PC-3 (cell line): ENCODE data around the gene SMIM11. TPM values are rescaled to one million over a fixed set of nuclear protein-coding genes. Genes with fewer than 3 reads are reported as not detected.

Experiments
- ATAC-seq: fragments of 200-7000 bp; cut with Tn5 transposase; 2 replicates; pipeline ENCODE4 v1.9.1; 2020; ENCODE audit warnings: mild to moderate bottlenecking, moderate library complexity
- BruUV-seq: library from RNA; stranded (reverse); fragments of 400-500 nt; replicated peaks from 2 replicates; lab custom pipeline; 2021; lab: Mats Ljungman, UMichigan
- CTCF ChIA-PET: fragments of 300-600 bp; sonication (Branson Sonifier 250); formaldehyde crosslinking; loops from one replicate; lab custom pipeline; 2022; ENCODE audit warnings: antibody characterized with exemption; lab: Charles Lee
- POLR2A ChIA-PET: fragments of 300-600 bp; sonication (Branson Sonifier 250); formaldehyde crosslinking; loops from one replicate; lab custom pipeline; 2022; ENCODE audit warnings: antibody characterized with exemption; ENCODE audit not compliant: unreplicated experiment; lab: Charles Lee
- DNase-seq: peaks from one replicate; pipeline ENCODE4 v3.0.0-alpha.2; 2015
- H2AFZ ChIP-seq: fragments of 300-600 bp; sonication (generic); 2 replicates; pipeline ENCODE4 v1.6.0; 2016; ENCODE audit warnings: antibody characterized with exemption, low read length
- H3F3A ChIP-seq: fragments of 300-600 bp; sonication (generic); one replicate; pipeline ENCODE4 v1.6.0; 2017; ENCODE audit warnings: antibody characterized with exemption, low read length, control low read depth, mild to moderate bottlenecking; ENCODE audit not compliant: unreplicated experiment
- H3K27ac ChIP-seq: fragments of 300-600 bp; sonication (generic); 2 replicates; pipeline ENCODE4 v1.5.1; 2016; ENCODE audit warnings: mild to moderate bottlenecking, low read length
- H3K27me3 ChIP-seq: fragments of 300-600 bp; sonication (generic); 2 replicates; pipeline ENCODE4 v1.6.1; 2016; ENCODE audit warnings: low read length, mixed read lengths
- H3K36me3 ChIP-seq: fragments of 300-600 bp; sonication (generic); 2 replicates; pipeline ENCODE4 v1.6.1; 2016; ENCODE audit warnings: low read depth, mixed run types, low read length, mixed read lengths
- H3K4me1 ChIP-seq: fragments of 300-600 bp; sonication (generic); 2 replicates; pipeline ENCODE4 v1.5.1; 2016; ENCODE audit warnings: low read length; ENCODE audit not compliant: insufficient read depth
- H3K4me2 ChIP-seq: fragments of 300-600 bp; sonication (generic); 2 replicates; pipeline ENCODE4 v1.6.0; 2016; ENCODE audit warnings: low read length
- H3K4me3 ChIP-seq: fragments of 300-600 bp; sonication (generic); 2 replicates; pipeline ENCODE4 v1.5.1; 2016; ENCODE audit warnings: mild to moderate bottlenecking, low read length, mixed read lengths
- H3K79me2 ChIP-seq: fragments of 300-600 bp; sonication (generic); 2 replicates; pipeline ENCODE4 v1.6.1; 2017; ENCODE audit warnings: low read length, mixed read lengths
- H3K9ac ChIP-seq: fragments of 300-600 bp; sonication (generic); 2 replicates; pipeline ENCODE4 v1.6.0; 2016; ENCODE audit warnings: mild to moderate bottlenecking, low read length
- H3K9me2 ChIP-seq: fragments of 300-600 bp; sonication (generic); replicated peaks from 2 replicates; pipeline ENCODE4 v1.6.1; 2016; ENCODE audit warnings: mixed run types, low read length, mixed read lengths
- H3K9me3 ChIP-seq: fragments of 300-600 bp; sonication (generic); 2 replicates; pipeline ENCODE4 v1.6.1; 2016; ENCODE audit warnings: low read length, mixed read lengths
- H4K20me1 ChIP-seq: fragments of 300-600 bp; sonication (generic); 2 replicates; pipeline ENCODE4 v1.6.1; 2016; ENCODE audit warnings: low read length, mixed read lengths
- EZH2 ChIP-seq: fragments of 300-600 bp; sonication (generic); IDR thresholded peaks from one replicate; pipeline ENCODE4 v1.6.1; 2017; ENCODE audit warnings: antibody characterized with exemption, mild to moderate bottlenecking, low read length; ENCODE audit not compliant: unreplicated experiment
- EZH2phosphoT487 ChIP-seq: fragments of 300-600 bp; sonication (generic); IDR thresholded peaks from 2 replicates; pipeline ENCODE4 v1.6.1; 2018; ENCODE audit warnings: mild to moderate bottlenecking, antibody characterized with exemption, low read length, borderline replicate concordance
- intact Hi-C: fragments of 100-400 bp; cut with micrococcal nuclease; formaldehyde crosslinking; loops from 2 replicates; pipeline ENCODE4 v1.9.0; 2023
- total RNA-seq: library from RNA; depleted of rRNA; stranded (reverse); fragments of >200 nt; gene quantifications from 2 replicates; pipeline ENCODE4 v1.2.3, GENCODE V29; 2014
- TF ChIP-seq, protein P1 (sequence below): fragments of 300-600 bp; sonication (generic); conservative IDR thresholded peaks from 2 replicates; pipeline ENCODE4 v1.5.1; 2017; ENCODE audit warnings: antibody characterized with exemption, low read depth, mild to moderate bottlenecking, low read length

Gene SMIM11
- total RNA-seq, 1 experiment from 2014 or later, result 39.8 TPM

DNA sequence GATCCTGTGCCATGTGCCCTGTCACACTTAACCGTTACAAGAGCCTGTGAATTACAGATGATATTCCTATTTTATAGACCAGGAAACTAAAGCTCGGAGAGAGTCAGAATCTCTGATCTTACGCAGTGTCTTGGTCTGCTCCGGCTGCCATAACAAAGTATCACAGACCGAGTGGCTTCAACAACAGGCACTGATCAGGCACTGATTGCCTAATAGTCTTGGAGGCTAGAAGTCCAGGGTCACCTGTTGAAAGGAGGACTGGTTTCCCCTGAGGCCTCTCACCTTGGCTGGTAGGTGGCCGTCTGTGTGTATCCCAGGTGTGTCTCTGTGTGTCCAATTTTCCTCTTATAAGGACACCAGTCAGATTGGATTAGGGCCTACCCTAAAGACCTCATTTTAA lies 43.0 kb upstream of the SMIM11 start:
- Histone ChIP-seq H3K27ac (no peak overlapping the region), H3K36me3 (no peaks in the 10 kb centered on the region), H3K4me3 (no peak overlapping the region), H3K9ac (no peak overlapping the region), H3K4me2 (no peak overlapping the region), H3K9me3 (no peaks in the 10 kb centered on the region), H2AFZ (no peak overlapping the region), H3K9me2 (no peaks in the 10 kb centered on the region), H3F3A (no peaks in the 10 kb centered on the region), H3K27me3 (peaks cover 14% of the 10 kb centered on the region; the same call in 1 of the 2 replicates), H3K79me2 (no peaks in the 10 kb centered on the region), H3K4me1 (no peaks in the 10 kb centered on the region), H4K20me1 (no peaks in the 10 kb centered on the region)
- DNase-seq (no peak), ATAC-seq (no peak)
- POLR2A ChIA-PET, result no interaction called here
- BruUV-seq, result no TSS peak
- intact Hi-C loops, result no loop called here
- CTCF ChIA-PET, result no interaction called here
- TF ChIP-seq, protein P1, sequence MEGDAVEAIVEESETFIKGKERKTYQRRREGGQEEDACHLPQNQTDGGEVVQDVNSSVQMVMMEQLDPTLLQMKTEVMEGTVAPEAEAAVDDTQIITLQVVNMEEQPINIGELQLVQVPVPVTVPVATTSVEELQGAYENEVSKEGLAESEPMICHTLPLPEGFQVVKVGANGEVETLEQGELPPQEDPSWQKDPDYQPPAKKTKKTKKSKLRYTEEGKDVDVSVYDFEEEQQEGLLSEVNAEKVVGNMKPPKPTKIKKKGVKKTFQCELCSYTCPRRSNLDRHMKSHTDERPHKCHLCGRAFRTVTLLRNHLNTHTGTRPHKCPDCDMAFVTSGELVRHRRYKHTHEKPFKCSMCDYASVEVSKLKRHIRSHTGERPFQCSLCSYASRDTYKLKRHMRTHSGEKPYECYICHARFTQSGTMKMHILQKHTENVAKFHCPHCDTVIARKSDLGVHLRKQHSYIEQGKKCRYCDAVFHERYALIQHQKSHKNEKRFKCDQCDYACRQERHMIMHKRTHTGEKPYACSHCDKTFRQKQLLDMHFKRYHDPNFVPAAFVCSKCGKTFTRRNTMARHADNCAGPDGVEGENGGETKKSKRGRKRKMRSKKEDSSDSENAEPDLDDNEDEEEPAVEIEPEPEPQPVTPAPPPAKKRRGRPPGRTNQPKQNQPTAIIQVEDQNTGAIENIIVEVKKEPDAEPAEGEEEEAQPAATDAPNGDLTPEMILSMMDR, result no peak
- TF ChIP-seq EZH2 (no peak), EZH2phosphoT487 (no peak)

DNA sequence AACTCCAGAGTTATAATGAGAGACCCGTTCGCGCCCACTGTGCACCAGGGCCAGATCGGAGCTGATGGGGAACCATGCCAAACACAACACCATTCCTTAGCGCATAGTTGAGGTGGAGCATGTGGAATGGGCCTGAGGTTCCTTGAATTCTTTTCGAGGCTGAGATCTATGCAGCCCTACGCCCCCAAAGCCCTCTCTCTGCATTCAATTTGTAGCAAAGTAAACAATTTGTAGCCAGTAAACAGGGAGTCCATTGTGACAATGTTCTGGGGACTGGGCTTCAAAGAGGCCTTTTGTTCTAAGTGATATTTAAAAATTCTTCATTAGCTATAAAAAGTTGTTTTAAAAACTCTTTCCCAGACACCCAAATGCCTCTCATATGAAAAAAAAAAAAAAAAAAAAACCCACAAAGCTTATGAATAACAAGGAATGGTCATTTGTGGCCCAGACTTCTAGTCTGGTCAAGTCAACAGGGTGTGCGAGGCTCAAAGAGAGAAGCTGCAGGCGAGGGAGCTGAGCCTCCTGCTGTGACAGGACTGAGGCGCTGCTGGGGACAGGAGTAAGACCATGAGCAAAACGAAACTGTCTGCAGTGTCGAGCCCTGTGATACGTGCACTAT lies 42.1 kb upstream of the SMIM11 start:
- Histone ChIP-seq H3K4me2 (no peak overlapping the region), H3K9ac (no peak overlapping the region), H2AFZ (no peak overlapping the region), H3K79me2 (no peaks in the 10 kb centered on the region), H3K36me3 (no peaks in the 10 kb centered on the region), H4K20me1 (no peaks in the 10 kb centered on the region), H3K9me3 (no peaks in the 10 kb centered on the region), H3F3A (no peaks in the 10 kb centered on the region), H3K4me3 (no peak overlapping the region), H3K27ac (no peak overlapping the region), H3K27me3 (peaks cover 7% of the 10 kb centered on the region; the same call in 1 of the 2 replicates), H3K4me1 (no peaks in the 10 kb centered on the region), H3K9me2 (no peaks in the 10 kb centered on the region)
- no peak for TF ChIP-seq EZH2phosphoT487
- TF ChIP-seq, protein P1, result no peak
- no peak for TF ChIP-seq EZH2
- ATAC-seq (no peak), DNase-seq (no peak)
- BruUV-seq, result no TSS peak
- intact Hi-C loops, result no loop called here
- POLR2A ChIA-PET, result interaction anchor here (0.6 kb wide), 3 partner anchors 410 to 1442 kb away, joined by 4 to 15 read pairs (median 14); no protein-coding TSS in a partner anchor
- CTCF ChIA-PET, result interaction anchor here (0.6 kb wide), 1 partner anchor 31 kb away, joined by 5 read pairs; no protein-coding TSS in a partner anchor

DNA sequence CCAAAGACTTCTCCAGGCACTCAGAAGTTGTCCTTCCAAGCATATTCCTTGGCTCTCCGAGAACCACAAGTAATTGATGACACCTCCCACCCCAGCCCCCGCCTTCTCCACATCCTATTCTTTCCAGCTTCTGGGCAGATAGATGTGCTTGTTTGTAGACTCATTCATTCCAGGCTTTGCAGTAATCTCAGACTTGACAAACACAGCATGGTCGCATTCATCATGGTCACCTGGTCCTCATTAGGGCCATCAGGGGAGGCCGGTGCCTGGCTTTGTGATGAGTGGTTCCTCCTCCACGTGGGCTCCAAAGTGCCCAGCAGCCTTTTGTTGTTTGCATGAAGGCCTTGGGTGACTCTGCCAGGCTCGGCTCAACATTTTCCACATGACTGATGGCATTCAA lies 40.0 kb upstream of the SMIM11 start:
- H4K20me1 ChIP-seq, result no peaks in the 10 kb centered on the region
- peaks cover 15% of the 10 kb centered on the region; the same call in 1 of the 2 replicates for H3K27me3 ChIP-seq
- no peaks in the 10 kb centered on the region for H3K79me2 ChIP-seq
- H3K9me2 ChIP-seq, result no peaks in the 10 kb centered on the region
- H3K4me2 ChIP-seq, result no peak overlapping the region
- H3K4me1 ChIP-seq, result no peaks in the 10 kb centered on the region
- intact Hi-C loops, result no loop called here
- no peak overlapping the region for H2AFZ ChIP-seq
- no peak for DNase-seq
- ChIA-PET CTCF (no interaction called here), POLR2A (no interaction called here)
- no peak for ATAC-seq
- no peaks in the 10 kb centered on the region for H3F3A ChIP-seq
- H3K36me3 ChIP-seq, result no peaks in the 10 kb centered on the region
- no peak overlapping the region for H3K4me3 ChIP-seq
- BruUV-seq, result no TSS peak
- H3K27ac ChIP-seq, result no peak overlapping the region
- no peaks in the 10 kb centered on the region for H3K9me3 ChIP-seq
- H3K9ac ChIP-seq, result no peak overlapping the region
- TF ChIP-seq, protein P1, result no peak
- TF ChIP-seq EZH2, result no peak
